Measurements from ENCODE around the gene P2RY4. TPM values are rescaled to one million over a fixed set of nuclear protein-coding genes. Genes with fewer than 3 reads are reported as not detected.

Gene P2RY4
- total RNA-seq, 4 donors from 2014 or later, result 0.56 to 1.6 TPM; not detected in 2

GRCh38 chrX:70254909-70255308, 5.1 kb downstream of the P2RY4 start:
- H3K27ac ChIP-seq, result no peak overlapping the region
- TF ChIP-seq CTCF (IDR thresholded peaks at IDR 0.05), result no peak
- TF ChIP-seq POLR2A (IDR thresholded peaks at IDR 0.05), result no peak
- H3K27me3 ChIP-seq, result no peaks in the 10 kb centered on the region
- no peaks in the 10 kb centered on the region for H3K4me1 ChIP-seq
- WGBS, 2 donors, result 95 to 98% methylated on average over 3 of the region's 3 CpGs
- H3K4me3 ChIP-seq (replicated peaks in 1 of 3), result no peak overlapping the region
- no peaks in the 10 kb centered on the region for H3K9me3 ChIP-seq
- no peak for DNase-seq
- intact Hi-C loops (cut with DNase I), result no loop called here
- no peaks in the 10 kb centered on the region for H3K36me3 ChIP-seq

GRCh38 chrX:70254063-70254400, 6.0 kb downstream of the P2RY4 start:
- intact Hi-C loops (cut with DNase I), result no loop called here
- 88 to 90% methylated on average over 1 of the region's 1 CpG for WGBS, 2 donors
- Histone ChIP-seq H3K27ac (no peak overlapping the region), H3K9me3 (no peaks in the 10 kb centered on the region), H3K36me3 (no peaks in the 10 kb centered on the region), H3K27me3 (no peaks in the 10 kb centered on the region), H3K4me1 (no peaks in the 10 kb centered on the region), H3K4me3 (replicated peaks in 1 of 3) (no peak overlapping the region)
- TF ChIP-seq POLR2A (IDR thresholded peaks at IDR 0.05) (no peak), CTCF (IDR thresholded peaks at IDR 0.05) (no peak)
- no peak for DNase-seq

GRCh38 chrX:70253377-70254062, 6.5 kb downstream of the P2RY4 start:
- TF ChIP-seq CTCF (IDR thresholded peaks at IDR 0.05) (no peak), POLR2A (IDR thresholded peaks at IDR 0.05) (no peak)
- Histone ChIP-seq H3K27ac (no peak overlapping the region), H3K9me3 (no peaks in the 10 kb centered on the region), H3K36me3 (no peaks in the 10 kb centered on the region), H3K27me3 (no peaks in the 10 kb centered on the region), H3K4me3 (replicated peaks in 1 of 3) (no peak overlapping the region), H3K4me1 (no peaks in the 10 kb centered on the region)
- intact Hi-C loops (cut with DNase I), result no loop called here
- 72 to 82% methylated on average over 3 of the region's 3 CpGs for WGBS, 2 donors
- DNase-seq, result no peak

- Histone ChIP-seq H3K4me3 (replicated peaks in 1 of 3) (no peak overlapping the region), H3K36me3 (no peaks in the 10 kb centered on the region), H3K27me3 (no peaks in the 10 kb centered on the region), H3K9me3 (no peaks in the 10 kb centered on the region), H3K4me1 (no peaks in the 10 kb centered on the region), H3K27ac (no peak overlapping the region)
- TF ChIP-seq CTCF (IDR thresholded peaks at IDR 0.05) (no peak), POLR2A (IDR thresholded peaks at IDR 0.05) (no peak)
- intact Hi-C loops (cut with DNase I), result no loop called here
- 36 to 64% methylated on average over 2 of the region's 2 CpGs for WGBS, 2 donors
- no peak for DNase-seq
Observed at GRCh38 chrX:70252491-70252890, 7.5 kb downstream of the P2RY4 start.

- H3K36me3 ChIP-seq, result no peaks in the 10 kb centered on the region
- H3K4me3 ChIP-seq (replicated peaks in 1 of 3), result no peak overlapping the region
- H3K9me3 ChIP-seq, result no peaks in the 10 kb centered on the region
- TF ChIP-seq CTCF (IDR thresholded peaks at IDR 0.05), result no peak
- TF ChIP-seq POLR2A (IDR thresholded peaks at IDR 0.05), result no peak
- no peak overlapping the region for H3K27ac ChIP-seq
- no peak for DNase-seq
- intact Hi-C loops (cut with DNase I), result no loop called here
- H3K27me3 ChIP-seq, result no peaks in the 10 kb centered on the region
- H3K4me1 ChIP-seq, result no peaks in the 10 kb centered on the region
- 93 to 100% methylated on average over 2 of the region's 2 CpGs for WGBS, 2 donors
Observed at GRCh38 chrX:70247252-70247651, 12.8 kb downstream of the P2RY4 start.
